T-helper 1 cell (primary cell): Measurements from ENCODE around the gene FAM53B.

ENCODE experiments used
- DNase-seq, 5 donors: peaks; one replicate each; pipeline ENCODE4 v3.0.0-alpha.2; 2012 to 2020

Gene FAM53B

DNA sequence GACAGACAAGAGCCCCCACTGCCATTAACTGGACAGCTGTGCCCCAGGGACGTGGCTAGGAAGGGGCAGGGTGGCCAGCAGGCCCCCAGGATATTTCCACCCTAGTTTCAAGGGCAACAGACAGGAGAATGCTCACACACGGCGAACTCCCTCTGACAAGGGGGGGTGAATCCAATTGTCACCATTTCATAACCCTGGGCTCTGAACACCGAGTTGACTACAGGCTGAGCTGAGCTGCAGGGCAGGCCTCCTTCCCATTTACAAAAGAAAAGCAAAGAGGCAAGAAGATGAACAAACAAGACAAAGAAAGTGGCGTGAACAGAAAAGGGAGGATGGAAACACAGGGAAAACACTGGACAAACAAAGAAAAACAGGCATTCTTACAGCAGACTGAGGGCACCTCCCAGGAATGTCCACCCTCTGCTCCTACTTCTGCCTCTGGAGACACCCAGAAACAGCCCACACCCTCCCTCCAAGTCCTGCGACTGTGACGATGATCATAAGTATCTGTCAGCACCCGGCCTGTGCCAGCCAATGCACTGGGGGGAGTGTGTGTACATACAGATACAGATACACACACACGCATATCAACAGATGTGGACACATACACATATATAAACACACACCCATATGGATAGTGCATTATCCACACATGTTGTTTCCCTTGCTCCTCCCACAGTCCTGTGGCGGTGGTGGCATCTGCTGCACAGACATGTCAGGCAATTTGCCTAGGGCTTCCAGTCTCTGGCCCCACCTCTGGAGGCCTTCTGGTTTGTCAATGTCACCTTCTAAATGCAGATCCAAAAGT, 66.2 kb downstream of the FAM53B start:
- no peak for DNase-seq

DNA sequence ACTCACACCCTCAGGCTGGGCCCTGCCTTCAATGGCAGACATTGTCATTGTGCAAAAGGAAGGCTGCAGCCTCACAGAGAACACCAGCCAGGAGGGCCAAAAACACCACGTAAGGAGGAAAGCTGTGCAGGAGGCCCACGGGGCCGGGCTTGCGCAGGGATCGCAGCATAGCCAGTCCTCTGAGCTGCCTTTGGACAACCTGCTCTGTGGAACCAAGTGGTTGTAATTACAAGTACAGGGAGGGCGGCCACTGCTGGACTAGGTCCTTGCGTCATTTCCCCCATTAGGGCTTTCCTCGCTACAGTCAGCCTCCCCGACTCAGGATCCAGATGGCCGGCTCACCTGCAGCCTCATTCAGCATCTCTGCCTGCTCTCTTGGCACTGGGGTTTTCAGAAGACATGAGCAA, 66.9 kb downstream of the FAM53B start:
- no peak for DNase-seq

DNA sequence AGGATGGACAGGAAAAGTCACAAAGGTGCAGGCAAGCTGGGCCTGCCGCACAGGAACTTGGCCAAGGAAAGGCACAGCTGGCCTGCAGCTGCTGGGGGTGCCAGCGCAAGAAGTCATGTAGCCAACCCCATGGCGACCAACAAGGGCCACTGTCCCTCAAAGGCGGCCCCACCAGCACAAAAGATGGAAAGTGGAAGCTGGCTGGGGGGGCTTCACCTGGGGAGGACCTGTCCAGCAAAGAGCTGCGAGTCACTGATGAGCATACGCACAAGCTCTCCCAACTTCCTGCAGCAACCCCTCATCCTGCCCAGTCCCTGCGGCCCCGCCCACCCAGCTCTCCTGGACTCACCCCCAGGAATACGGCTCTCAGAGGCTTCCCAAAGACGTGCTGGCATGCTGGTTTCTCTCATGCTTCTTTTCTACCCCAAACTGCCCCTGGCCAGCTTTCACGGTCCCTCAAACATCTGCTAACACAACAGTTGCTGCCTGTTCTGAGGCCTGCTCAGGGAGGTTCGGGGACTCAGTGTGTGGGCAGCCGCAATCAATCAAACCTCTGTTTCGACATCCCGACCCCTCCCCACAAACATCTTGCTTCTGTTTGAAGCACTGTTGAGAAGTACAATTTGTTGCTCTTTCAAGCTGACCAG, 67.6 kb downstream of the FAM53B start:
- DNase-seq = no peak

DNA sequence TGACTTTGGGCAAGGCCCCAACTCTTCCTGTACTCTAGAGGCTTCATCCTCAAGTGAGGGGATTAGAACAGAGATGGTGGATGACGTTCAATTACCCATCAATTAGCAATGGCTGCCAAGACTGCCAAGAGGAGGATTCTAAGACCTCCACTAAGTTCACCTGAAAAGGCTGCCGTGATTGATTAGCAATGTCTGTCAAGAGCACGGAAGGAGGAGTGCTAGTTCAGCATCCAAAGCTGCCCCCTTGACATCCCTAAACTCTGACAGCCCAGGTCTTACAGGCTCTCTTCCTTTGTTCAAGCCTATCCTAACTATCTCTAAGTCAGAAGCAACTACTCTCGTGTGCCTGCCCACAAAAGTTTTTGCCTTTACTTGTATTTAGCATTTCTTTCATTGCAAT, 68.4 kb downstream of the FAM53B start:
- no peak for DNase-seq

DNA sequence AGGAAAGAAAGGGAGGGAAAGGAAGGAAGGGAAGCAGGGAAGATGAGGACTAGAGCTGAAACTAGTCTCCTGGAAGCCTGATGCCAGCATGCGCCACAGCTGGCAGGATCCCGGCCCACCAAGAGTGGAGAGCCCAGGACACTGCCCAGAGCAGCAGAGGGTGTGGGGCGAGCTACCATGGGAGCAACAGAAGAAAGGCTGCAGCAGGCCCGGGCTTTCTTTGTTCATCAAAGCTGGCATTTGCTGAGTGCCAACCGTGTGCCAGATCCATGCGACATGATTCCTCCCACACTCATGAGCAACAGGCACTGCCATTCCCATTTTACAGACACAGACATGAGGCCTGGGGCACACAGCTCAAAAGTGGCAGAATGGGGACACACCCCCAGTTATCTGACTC, 68.9 kb downstream of the FAM53B start:
- no peak for DNase-seq

DNA sequence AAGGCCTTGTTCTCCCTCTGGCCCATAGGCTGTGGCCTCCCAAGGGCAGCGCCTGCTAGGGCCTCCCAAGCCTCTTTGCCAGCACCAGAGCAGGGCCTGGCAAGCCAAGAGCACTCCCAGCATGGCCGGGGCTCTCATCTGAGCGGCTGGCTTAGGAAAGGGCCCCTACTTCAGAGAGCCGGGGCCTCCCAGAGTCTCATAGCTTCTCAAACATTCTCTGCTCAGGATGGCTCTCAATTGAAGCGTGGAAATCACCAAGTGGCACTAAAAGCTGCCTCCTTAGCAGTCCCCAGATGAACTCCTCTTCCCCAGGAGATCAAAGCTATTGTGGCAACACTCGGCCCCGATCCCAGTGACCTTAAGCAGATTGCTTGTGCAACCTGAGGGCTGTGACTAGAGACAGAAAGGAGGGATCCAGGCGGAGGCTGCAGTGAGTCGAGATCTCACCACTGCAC, 69.4 kb downstream of the FAM53B start:
- no peak for DNase-seq

DNA sequence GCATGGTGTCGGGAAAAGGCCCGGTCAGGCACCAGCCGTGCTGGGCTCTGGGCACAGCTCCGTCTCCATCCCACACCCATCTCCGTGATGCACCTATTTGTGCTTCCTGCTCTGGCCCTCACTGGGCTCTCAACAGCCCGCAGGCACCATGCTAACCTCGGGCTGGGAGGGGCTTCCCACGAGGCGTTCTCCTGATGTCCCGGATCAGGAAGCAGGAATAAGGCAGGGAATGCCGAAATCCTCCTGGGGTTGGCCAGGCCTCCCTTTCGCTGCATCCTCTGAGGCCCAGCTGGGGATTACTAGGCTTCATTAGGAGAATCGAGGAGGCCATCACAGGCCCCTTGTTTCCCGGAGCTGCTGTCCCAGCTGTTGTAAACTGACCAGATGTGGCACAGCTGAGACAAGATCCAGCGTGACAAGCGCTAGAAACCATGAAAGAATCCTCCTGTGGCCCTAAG, 72.0 kb downstream of the FAM53B start:
- no peak for DNase-seq

DNA sequence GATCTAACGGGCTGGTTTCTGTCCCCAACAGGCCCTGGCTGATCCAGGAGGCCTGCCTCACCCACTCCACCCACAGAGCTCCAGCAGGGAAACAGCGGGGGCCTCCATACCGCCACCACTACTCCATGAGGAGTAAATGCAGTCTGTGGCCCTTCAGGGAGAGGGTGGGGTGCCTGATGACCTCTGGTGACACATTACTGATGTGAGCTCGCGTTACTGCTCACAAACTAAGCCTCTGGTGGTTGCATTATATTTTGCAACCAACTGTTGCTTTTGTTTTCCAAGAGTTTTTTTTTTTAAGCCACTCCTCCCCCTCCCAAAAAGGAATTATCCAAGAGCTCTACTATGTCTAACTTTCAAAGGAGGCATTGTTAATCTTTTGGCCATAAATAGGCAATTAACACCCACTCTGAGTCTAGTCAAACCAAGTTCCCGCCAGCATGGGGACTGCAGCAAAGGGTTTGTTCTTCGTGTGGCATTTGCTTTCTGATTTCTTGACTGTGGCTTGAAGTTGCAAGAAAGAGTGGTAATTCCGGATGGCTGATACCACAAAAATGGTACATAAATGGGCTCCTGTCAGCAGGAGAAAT, 72.6 kb downstream of the FAM53B start:
- peak in 1 of 5 donors; percentile 46 for DNase-seq

DNA sequence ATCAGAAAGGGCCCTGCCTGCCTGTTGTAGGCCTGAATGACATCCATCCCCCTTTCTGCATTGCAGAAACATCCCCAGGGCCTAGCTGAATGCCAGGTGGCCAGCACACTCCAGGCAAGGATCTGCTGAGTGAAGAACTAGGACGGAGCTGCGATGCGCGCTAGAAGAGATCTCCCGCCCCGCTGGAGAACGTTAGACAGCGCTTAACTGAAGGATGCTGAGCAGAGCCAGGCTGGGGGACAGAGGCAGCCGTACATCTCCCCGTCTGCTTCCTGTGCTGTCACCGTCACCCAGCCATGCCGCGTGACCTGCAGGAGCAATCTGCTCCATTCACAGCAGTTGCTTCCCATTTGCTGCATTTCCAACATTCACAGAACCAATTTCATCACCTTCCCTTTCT, 73.3 kb downstream of the FAM53B start:
- DNase-seq = no peak

DNA sequence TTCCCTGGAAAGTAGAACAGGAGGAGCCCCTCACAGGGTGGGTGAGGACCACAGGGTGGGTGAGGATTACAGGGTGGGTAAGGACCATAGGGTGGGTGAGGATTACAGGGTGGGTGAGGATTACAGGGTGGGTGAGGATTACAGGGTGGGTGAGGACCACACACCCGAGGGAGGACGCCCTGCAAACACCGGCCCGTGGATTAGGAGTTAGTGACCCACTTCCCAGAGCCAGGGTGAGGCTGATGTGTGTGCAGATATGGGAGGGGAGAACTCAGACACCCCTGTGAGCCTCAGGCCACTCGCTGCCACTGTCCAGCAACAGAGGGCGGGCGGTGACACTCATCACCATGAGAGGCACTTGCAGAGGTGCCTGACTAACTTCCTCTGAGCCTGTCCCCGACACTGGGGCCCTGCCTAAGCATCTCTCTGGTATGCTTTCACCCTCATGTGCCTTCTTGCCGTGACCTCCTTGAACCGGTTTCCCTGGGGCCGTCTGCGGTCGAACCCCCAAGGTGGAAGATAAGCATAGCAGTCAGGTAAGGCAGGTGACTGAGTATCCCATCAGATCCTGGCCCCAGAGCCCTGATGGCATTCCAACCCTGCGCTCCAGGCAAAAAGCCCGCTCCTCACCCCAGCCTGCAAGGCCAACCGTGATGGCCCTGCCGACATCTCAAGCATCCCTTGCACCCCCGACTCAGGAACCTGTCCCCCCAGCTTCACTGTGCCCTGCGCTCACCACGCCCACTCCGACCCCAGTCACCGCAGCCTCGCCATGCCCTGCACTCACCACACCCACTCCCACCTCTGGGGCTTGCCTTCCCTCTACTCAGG, 74.1 kb downstream of the FAM53B start:
- no peak for DNase-seq

DNA sequence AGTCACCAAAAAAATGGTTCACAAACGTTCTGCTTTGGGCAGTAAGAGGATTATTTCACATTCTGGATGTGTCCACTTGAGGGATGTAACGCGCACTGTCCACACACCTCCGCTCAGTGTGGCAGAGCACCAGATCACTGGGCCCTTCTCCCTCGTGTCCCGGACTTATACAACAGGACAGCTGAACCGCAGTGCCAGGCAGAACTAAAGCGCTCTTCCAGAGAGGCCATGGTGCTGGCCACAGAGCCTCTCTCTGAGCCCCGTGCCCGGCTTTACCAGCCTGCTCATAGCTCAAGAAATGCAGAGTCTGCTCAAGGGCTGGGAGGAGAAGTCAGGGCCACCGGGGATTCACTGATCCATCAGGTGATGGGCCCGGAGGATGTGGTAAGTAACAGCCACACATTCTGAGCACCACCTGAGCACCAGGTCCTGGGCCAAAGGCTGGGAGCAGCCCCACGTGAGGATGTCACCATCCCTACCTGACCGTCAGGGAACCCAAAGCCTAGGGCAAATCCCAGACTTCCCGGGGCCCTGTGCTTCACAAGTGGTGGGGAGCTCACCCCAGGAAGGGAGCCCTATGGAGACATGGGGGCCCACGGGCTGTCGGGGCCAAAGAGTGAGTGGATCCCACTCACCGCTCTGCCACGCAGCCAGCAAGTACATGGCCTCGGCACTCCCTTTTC, 74.9 kb downstream of the FAM53B start:
- DNase-seq = no peak

DNA sequence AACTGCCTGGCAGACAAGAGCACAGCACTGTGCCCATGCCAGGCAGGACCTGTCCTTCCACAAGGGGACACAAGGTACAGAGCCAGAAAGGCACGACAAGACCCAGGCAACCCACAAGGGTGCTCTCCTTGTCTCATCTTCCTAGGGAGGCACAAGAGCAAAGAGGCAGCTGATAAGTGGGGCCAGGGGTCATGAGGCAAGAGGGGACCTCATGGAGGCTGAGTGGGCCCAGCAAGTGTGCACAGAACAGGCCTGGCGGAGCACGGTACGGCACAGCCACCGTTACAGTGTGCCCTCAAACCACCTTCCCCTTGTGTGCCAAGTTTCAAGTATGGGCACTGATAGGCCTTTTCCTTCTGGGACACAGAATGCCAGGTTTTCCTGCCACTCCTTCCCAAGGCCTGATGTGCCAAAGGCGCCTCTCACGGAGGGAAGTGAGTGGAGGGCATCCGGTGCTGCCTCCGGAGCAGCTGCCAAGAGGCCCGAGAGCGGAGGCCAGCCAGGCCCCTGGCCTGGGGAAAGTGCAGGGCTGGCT, 75.6 kb downstream of the FAM53B start:
- DNase-seq = no peak

DNA sequence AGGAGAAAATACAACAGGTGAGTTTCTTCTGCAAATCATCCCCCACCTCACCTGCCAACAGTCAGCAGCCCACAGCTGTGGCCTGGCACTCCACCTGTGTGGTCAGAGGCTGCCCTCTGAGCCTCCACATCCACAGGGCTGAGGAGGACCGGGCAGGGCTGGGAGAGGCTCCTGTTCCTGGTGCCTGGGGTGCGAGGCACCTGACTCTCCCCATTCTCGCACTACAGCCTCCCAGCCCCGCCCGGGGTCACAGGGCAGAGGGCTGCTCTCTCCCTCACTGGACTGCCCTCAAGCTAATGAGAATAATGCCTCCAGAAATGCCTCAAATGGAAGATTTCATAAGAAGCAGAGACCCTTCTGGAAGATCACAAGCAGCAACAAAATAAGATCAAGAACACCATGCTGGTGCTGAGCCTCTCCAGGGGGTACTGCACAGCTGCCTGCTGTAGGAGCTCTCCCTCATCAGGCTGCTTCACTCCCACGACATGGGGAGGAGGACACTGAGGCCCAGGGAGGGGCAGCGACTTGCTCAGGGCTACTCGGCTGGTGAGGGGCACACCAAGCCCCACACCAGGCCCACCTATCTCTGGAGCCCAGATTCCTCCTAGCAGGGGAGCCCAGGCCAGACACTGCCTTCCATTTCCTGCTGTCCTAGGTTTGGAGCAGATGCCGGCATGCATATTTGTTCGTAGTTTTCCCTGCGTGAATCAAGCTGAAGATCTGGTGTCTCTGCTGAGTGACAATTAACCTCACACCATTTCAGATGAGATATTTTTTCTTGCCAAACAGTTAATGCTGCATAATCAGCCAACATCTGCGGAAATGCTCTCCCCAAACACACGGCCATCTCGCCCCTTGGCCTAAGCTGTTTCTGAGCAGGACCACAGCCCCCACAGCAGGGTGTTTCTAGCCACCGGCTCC, 76.5 kb downstream of the FAM53B start:
- DNase-seq = no peak

DNA sequence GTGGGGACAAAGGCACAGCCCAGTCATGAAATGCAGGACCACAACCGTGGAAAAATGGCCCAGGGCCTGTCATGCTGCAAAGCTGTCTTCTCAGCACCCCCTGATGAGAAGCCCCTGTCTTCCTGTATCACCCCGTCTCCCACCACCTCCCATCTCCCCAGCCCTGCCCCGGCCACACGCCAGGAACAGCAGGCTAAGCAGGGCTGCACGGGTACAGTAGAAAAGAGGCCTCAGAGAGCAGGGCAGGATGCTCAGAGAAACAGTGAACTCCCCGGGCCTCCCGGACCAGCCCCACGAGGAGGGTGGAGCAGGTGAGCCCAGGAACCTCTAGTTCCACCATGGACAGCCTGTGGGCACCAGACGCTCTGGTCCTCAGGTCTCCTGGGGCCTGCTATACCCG, 77.7 kb downstream of the FAM53B start:
- no peak for DNase-seq

DNA sequence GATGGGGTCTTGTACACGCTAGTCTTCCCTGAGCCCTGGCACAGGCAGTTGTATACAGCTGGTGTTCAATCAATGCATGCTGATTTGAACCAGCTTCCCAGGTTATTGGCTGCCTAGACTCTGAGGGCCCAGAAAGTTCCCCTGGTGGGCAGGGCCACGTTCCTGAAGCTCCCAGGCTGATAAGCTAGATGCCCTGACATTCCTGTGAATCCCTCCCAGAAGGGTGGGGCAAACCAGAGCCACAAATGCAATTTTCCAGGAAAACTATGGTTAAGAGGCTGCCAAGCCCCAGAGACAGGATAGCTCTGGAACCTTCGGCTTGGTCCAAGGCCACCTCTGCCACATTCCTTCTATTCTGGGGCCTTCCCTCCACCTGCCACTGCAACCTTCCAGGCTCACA, 78.2 kb downstream of the FAM53B start:
- no peak for DNase-seq

DNA sequence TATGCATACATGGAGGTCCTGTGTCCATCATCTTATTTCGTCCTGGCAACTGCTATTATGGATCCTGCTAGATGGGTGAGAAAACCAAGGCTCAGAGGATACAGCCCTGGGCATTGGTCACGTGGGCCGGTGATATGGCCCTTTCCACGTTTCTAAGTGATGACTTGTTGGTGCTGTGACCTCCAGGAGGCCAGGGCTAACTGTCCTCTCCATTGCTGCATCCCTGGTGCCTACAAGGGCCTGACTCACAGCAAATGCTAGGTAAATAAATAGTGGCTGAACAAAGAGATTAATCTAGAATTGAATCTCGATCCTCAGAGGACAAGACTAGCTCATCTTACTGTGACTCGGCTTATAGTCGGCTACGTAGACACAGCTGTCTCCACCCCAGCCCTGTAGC, 78.6 kb downstream of the FAM53B start:
- no peak for DNase-seq

DNA sequence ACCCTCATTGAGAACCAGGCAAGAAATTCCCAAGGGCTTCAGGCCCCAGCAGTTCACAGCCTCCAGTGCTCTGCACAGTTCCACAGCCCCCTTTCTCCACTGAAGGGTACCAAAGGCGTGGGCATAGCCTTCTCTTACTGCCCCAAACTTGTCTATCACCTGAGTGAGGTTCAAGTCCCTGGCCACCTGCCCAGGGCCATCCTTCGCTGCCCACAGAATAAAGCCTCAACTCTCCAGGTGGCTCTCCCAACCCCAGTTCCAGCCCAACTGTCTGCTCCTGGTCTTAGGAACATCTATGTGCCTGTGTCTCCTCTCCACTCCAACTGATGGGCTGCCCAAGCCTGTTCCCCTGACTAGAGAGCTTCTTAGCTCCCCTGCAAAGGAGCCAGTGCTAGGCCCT, 79.1 kb downstream of the FAM53B start:
- no peak for DNase-seq

DNA sequence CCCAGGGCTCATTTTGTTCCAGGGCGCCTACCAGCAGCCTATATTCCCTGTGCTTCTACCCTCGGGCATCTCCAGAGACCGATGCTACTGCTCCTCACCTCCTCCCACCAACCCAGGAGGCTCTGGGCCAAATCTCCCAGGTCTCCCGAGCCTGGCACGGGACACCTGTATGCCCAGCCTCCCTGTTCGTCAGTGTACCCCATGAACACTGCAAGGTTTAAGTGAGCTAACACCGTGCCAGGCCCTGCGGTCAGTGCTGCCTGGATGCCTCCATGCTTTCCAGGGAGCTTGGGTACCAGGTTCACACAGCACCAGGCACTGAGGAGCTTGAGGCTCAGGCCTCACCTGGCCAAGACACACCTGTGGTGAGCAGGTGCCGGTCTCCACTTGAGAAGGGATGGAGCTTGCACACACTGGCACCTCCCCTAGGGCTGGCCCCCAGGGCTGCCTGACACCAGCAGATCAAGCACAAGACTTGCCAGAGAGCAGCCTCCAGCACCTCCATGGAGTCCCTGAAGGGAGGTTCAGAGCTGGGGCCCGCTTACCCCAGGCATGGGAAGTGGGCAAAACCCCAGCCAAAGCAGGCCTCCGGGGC, 80.3 kb downstream of the FAM53B start:
- DNase-seq = no peak

DNA sequence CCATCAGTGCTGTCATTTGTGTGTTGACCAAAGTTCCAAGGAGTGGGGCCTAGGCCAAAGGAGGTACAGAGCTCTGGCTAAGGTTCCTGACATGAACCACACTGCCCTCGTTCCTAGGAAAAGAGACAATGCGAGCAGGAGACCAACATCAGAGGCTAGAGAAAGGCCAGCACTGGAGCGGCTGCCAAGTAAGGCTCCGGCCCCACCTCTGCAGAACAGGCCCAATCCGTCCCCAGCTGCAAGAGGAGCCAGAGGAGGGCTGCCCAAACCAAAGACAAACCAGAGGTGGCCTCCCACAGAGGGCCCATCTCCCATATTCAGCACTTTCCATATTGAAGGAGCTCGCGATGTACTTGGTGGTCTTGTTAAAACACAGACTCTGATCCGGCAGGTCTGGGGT, 81.0 kb downstream of the FAM53B start:
- no peak for DNase-seq

DNA sequence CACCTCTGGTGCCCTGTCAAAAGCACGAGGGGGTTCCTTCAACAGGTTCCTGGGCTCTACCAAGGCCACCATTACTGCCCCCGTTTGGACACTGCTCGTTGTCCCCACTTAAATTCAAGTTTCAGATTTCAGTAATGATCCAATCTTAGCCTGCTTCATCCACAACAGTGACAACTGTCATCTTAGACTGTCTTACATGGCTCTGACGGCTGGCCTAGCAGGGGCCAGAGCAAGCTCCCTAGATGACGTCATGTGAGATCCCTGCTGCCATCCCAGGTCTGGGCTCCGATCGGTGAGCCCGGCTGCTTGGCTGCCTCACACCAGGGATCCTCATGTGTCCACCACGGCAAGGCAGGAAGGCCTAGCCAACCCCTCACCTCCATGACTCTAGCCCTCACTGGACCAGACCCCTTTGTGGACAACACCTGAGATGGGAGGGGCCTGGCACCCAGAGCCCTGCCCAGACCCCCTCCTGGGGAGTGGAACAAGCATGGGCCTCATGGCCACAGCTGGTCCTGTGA, 82.5 kb downstream of the FAM53B start:
- no peak for DNase-seq
